Stimulated activated CD4-positive, alpha-beta T cell treated with anti-CD3 and anti-CD28 coated beads, Interleukin-4, amount 100 ng/mL, for 4 hours (primary cell): ENCODE data around the gene HOXB5.
A peak's percentile ranks its signal among the peaks of the same experiment; 100 is the strongest.

ENCODE experiments used
- DNase-seq, 2 experiments: peaks; one replicate each; pipeline ENCODE4 v3.0.0-alpha.2; 2020

The HOXB5 gene

DNA sequence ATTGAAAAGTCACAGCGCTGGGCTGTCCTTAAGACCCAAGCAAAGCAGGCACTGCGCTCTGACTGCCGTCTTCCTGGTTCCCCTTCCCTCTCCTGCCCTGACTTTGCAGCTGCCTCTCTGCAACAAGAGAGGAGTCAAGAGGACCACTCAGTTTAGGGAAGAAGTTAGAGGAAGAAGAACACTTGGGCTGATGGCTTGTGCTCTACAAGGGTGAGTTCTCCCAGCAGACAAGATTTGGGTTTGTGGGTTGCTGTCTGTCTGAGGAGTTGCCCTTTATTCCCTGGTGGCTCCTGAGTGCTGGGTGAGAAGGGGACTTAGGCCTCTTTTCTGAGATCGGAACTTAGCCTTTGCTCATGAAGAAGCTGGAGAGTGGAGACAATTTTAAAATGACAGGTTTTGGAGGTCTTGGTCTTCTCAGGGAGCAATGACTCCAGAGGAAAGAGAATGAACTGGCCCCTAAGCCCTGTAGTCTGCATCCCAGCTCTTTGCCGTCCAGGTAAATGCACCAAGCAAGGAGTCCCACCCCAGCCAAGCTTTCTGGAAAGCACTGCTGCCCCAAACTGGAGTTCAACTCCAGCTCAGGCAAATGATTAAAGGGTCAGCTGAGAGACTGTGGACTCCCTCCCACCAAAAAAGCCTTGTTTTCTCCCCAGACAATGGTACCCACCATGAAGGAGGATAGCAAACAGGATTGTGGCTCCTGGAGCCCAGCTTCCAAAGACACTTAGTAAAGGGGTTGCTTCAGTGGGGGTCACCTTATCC, 35.3 kb upstream of the HOXB5 start:
- DNase-seq, result no peak

DNA sequence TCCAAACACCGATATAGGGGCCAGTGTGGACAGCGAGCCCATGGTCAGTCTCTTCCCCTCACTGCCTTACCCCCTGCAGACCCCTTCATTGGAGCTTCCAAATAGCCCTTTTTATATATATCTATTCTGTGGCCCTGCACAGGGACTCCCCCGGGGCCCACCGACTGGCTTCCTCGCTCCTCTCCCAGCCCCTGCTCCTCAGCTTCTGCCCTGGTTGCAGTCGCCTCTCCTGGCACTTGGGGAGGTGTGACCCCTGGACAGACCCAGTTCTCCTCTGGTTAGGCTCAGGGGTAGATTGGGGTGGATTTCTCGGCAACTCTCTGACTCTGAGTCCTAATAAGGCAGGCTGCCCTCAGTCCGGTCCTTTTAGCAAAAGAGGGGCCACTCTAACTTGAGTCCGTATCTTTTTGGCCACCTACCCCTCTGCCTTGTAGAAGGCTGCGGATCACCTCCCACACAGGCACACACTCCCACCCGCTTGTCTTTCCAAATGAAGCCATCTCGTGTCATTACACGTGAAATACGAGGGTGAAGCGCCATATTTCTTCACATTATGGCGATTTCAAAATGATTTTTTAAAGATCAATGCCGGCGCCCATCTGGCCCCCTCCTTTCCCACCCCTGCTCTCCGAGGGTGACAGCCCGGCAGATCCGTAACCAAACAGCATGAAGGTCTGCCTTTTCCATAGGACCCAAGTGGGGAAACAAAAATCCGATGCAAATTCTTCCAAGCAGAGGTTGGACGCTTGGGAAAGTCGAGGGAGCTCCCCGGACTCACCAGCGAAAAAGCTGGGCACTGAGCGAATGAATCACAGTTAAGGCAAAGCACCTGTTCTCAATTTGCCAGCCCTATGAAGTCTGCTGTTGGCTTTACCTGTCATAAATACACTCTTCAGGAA, 34.3 kb upstream of the HOXB5 start:
- DNase-seq, result no peak

DNA sequence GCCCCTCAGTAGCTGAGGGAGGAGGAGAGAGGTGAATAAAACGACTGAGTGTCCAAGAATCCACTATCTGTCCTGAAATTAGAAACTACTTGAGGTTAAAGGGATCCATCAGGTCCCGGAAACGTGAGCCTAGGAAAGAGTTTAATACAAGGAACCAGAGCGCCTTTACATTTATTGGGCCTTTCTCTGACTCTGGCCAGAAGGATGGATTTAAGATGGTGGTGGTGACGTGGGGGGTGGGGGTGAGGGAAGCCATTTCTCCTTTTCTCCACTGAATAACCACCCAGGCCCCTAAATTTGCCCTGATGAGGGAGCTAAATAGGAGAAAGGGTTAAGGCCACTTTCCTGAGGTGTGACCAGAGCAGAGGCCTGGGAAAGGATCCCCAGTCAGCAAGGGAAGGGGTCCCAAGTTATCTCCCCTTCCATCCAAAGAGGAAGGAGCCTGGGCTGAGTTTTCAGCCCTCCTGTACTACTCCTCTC, 33.6 kb upstream of the HOXB5 start:
- no peak for DNase-seq

DNA sequence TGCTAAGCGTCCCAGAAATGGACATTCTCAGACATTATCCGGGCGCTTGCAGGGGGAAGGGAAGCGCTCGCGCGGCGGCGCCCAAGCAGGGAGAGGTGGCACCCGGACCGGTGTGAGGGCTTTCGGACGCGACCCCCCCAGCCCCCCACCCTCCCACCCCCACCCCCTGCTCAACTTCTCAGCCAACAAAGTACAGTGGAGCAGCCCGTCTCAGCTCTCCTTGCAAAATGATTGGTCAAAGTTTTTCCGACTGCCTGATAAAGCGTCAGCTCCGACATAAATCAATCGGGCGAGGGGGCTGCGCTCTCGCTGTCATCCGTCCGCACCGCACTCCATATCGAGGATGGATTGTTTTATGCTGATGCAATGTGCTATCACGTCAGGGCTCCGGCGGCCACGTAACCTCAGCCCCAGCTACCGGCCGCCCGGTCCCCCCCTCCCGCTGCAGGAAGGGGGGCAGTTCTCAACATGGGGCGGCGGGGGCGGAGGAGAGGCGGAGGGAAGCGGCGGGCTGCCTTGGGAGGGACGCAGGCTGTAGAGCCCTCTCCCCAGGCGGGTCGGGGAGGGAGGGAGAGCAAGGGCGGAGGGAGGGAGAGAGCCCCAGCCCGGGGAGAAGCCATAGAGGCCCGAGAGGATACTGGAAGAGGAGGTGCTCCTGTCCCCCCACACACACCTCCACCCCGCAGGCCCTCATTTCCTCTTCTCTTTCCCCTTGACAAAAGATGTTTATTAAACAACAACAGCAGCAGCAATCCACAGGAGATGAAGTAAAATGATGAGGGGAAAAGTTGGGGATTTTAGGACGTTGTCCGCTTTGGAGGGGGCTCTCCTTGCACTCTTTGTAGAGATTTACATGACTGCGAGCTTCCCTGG, 32.9 kb upstream of the HOXB5 start, which contains the start of gene HOXB9:
Gene HOXB9 (minus strand): TSS at position 114 of the 873 bp plus-strand sequence. CDS start 89 bp downstream, at position 25.
- DNase-seq, result peak; percentile 59 to 70

DNA sequence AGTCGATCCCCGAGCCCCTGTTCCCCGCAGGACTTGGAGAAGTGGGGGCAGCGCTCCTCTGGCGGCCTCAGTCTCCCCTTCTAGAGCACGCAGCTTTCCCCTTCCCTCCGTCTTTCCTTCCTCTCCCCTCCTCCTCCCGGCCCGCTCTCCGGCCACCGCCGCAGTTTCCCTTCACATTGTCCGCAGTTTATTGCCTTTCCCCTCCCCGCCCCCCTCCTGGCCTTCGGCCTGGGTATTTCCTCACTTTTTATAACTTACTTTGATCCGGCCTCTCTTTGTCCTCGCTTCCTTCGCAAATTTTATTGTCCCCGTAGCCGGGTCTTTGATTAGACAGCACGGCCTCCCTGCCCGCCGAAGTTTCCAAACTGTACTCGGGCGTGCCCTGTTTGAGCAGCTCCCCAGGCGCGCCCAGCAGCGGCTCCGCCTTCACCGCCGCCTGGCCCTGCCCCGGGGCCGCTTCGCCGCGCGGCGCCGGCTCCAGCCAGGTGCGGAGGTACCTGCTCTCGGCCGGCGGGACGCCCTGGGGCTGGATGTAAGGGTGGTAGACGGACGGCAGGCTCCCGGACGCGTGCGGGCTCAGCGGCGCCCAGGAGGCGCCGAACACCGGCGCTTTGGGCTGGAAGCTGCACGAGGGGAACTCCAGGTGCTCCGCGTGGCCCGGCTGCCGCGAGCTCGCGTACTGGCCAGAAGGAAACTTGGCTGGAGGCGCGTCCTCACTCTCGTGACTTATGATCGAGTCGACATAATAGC, 32.1 kb upstream of the HOXB5 start:
- peak; percentile 40 to 53 for DNase-seq

DNA sequence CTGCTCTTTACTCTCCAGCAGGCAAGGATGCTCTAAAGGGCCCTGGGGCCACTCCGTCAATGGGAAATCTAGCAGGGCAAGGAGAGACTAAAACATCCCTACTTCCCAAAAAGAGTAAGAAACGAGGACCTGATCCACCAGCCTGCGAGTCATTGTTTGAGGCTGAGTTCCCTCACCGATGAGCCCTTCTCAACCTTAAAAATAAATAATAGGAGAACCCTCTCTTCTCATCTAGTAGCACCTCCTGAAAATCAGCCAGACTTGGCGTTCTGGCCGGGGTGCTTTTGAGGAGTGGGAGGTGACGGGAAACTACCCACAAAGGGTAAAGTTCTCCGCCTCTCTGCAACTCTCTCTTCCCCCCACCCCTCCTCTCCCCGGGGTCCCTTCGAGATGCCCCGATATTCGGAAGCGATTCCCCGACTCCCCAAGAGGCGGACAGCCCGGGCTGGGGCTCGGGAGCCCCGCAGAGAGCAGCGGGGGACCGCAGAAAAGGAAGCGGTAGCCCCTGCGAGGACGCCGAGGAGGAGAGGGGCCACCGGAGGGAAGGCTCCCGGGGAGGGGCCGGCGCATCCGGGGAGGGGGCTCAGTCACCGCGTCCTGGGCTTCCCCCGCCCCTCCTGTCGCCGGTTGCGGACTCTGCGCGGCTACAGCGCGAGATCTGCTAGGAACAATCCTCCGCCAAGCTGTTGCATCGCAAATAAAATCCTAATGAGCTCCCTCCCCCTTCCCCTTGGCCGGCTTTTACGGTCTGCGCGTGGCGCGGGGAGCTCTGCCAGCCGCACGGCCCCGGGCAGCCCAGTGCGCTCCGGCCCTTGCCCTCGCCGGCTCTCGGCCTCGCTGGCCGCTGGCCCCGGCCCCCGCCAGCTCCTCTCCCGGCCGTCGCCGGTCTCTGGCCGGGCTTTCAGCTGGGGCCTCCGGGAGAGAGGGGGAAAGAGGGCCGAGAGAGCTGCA, 31.2 kb upstream of the HOXB5 start:
- DNase-seq, result no peak

DNA sequence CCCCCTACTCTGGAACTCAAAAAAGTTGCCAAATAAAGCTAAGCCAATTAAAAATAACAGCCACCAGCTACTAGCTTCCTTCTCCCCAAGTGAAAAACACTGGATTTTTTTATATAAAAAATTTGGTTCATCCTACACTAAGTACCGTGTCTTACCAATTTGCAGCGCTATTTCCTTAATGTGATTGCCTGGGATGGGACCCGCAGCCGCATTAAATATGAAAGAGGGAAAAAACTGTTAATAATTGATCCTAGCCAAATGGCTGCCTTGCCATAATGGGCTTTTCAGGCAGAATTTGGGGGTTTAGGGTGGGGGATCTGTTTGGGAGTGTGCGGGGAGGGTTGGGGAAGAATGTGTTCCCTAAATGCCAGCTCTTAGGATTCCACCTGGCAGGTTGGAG, 30.5 kb upstream of the HOXB5 start:
- DNase-seq, result no peak

DNA sequence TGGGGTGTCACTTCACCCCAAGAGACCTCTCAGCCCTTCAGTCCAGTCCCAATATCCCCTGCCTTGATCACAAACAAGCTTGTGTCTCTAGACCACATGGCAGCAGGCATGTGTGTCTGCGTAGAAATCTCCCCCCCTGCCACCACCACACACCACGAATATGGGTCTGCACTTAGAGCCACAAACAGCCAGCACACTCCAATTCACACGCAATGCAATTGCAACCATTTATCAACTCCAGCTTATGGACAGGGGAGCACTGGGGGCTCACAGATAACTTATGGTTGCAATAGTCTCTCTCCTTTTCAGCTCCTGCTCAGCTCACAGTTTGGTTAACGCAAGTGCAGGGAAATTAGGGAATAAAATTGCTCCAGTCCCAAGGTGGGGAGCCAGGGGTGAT, 30.0 kb upstream of the HOXB5 start:
- DNase-seq, result no peak

DNA sequence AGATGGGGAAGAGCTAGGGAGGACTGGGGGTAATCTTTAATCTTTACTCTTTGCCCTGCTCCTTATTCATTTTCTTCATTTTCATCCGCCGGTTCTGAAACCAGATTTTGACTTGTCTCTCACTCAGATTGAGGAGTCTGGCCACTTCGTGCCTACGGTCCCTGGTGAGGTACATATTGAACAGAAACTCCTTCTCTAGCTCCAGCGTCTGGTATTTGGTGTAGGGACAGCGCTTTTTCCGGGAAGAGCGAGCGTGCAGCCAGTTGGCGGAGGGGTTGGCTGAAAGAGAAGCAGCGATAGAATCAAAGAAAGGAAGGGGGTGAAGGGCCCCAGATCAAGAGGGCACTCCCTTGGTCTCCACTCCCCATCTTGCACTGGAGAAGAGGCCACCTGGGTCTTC, 29.3 kb upstream of the HOXB5 start:
- DNase-seq, result no peak

DNA sequence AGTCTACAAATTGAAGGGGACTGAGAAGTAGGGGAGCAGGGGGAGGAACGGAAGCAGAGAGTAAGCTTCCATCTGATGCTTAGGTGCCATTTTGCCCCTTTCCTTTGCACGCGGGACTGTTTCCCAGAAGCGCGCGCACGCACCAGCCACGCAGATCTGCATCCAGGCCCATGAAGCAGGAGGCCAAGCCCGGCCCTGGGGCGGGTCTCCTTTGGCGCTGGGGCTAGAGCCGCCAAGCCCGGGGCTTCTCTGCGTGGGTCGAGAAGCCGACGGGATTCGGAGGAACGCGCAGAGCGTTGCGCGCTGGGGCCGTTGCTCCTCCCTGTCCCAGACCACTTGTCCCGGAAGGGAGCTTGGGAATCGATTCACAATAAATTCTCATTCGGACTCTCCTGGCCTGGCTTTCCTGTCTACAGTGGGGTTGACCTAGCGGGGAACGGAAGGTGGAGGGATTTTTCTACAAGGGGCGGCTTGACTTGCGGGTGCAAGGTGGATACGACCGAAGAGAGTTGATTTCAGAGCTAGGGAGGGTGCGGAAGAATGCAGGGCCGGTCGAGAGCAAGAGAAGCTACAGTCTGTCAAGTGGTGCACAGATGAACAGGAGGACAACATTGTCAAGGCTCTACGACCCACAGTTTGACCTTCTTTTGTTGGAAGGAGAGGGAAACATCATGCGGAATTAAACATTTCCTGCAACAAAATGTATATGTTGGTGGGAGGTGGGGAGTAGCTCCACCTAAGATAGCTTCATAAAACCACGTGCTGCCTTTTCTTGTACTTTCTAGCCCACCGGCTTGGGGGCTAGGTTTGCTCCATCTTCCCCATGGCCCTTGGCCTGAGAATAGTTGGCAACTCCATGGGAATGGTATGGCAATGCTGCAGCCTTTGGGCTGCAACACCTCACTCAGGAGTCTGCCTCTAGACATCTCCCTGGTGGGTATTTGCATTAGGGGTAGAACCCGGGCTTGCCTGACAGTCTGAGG, 28.1 kb upstream of the HOXB5 start:
- DNase-seq, result no peak

DNA sequence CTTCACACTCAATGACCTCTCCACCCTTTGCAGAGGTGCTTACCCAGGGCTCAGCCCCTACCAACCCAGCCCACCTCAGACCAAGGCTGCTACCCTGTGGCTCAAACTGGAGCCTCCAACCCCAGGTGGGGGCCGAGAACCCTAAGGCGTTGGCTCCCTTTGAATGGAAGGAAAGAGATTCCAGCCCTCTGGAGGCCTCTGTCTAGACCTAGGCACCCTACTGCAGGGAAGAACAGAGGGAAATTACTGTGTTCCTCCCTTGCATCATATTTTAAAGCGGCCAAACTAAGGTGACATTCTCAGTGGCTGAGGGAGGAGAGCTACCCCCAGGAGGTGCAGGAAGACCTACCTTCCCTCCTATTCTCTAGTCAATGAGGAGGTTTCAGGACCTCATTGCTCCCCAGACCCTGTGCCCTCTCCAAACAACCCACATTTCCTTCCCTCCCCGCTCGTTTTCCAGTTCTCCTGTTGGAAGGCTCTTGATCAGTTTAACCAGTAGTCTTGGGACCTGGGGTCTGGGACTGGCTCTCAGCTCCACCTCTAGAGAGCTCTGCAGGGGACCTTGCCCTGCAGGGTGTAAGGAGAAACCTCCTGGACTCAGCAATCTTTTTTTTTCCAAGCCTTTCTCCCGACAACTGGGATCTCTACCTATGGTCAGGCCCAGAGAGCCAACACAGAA, 27.0 kb upstream of the HOXB5 start:
- no peak for DNase-seq

DNA sequence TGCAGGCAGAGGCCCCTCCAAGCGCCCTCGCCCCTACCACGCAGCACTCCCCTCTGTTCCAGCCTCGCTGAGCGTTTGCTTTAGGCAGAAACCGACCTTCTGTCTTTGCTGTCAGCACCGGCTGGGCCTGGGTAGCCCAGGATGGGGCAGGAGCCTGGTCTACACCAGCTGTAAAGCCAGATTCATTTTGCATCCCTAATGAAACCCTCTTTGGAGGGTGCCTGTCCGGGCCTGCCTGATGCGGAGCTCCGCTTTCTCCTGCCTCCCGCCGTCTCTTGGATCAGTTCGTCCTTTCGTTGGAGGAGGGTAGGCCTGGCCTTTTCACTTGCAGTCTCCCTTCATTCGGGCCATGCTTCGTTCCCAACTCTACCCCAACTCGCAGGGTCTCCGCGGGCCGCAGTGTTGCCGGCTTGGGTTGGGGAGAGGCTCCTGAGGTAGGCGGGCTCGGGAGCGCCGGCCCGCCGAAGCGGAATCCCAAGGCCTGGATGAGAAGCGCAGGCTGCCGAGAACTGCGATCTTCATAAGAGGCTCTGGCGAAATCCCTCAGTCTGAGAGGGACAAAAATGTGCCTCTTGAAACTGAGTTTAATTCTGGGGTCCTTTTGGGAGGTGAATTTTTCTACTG, 26.4 kb upstream of the HOXB5 start:
- DNase-seq, result no peak

DNA sequence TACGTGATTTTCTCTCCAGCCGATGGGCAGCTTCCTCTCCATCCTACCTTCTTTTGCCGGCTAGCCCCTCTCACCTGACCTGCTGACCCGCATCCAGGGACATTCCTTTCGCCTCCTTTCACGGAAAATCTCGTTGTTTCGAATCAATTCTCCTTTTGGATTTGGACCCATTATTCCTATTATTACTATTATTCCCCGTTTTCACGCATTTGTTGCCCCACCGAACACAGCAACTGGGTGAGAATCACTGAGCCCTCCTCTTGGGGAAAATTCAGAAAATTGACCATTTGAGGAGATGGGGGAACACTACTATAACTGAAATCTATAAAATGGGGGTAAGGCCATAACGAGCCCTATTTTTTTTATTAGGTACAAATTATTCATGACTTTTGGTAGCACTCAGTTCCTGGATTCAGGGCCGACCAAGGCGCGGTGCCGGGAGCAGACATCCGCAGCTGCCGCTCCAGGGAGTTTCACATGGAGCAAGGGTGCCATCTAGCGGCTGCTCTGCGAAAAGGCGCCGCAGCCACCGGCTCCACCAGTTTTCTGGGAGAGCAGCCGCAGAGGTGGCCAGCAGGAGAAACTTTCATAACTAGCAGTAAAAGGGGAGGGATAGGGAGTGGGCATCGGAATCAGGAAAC, 24.8 kb upstream of the HOXB5 start:
- peak; percentile 73 to 84 for DNase-seq

DNA sequence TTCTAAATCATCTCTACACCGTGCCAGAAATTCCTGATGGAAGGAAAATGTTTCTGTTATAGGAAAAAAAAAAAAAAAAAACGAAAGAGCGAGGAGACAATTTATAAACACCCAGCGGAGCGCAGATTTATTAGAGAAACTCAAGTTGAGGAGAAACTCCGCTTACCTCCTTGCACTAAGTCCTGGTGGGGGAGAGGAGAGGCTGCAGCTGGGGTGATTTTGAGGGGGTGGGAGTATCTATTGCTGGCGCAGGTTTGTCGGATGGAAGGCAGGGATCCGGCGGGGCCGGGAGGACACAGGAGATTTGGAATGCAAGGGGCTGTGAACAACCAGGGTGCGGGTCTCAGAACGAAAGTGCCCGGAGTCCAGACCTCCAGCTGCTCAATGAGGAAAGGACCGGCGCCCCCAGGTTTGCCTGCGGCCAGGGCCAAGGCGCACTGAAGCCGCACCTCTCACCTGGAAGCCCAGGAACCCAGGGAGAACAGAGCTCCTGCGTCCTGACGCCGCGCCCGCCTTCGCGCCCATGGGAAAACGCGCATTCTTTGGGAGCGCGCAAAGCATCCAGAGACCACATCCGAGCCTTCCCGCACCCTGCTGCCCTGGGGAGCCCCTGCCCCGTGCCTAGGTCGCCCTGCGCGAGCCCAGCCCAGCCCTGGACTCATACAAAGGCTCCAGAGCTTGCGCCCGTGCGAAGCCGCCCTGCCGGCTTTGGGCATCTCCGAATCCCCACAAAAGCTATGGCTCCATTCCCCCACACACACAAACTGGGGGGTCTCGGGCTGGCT, 24.1 kb upstream of the HOXB5 start:
- no peak for DNase-seq

DNA sequence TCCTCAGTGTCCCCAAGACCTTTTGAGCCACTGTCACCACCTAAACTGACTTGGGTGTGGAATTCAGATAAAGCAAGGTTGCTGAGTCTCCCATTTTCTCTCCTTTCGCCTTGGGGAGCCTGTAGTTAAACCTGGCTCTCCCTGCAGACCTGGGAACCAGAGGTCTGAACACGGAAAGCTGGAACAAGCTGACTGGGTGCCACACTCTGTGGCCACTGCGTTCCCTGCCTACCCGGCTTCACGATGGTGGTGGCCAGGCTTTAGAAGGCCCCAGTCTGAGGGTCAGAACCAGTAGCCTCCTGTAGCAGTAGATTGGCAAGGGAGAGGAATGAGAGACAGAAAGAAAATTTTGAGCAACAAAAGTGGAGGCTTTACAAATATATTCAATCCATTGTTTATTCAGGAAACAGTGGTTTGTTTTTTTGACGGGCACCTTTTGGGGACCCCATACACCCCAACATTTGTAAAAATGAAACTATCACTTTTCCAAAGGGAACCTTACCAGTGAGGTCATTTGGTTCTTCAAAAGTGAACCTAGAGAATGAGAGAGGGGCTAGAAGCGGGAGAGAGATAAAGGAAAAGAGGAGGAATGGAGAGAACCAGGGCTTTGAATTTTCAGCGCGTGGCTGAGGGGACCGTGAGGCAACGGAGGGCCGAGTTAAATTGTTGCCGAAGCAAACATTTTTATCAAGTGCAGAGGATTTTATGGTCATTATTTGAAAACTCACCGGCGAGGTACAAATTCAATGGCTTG, 23.3 kb upstream of the HOXB5 start:
- DNase-seq, result no peak

DNA sequence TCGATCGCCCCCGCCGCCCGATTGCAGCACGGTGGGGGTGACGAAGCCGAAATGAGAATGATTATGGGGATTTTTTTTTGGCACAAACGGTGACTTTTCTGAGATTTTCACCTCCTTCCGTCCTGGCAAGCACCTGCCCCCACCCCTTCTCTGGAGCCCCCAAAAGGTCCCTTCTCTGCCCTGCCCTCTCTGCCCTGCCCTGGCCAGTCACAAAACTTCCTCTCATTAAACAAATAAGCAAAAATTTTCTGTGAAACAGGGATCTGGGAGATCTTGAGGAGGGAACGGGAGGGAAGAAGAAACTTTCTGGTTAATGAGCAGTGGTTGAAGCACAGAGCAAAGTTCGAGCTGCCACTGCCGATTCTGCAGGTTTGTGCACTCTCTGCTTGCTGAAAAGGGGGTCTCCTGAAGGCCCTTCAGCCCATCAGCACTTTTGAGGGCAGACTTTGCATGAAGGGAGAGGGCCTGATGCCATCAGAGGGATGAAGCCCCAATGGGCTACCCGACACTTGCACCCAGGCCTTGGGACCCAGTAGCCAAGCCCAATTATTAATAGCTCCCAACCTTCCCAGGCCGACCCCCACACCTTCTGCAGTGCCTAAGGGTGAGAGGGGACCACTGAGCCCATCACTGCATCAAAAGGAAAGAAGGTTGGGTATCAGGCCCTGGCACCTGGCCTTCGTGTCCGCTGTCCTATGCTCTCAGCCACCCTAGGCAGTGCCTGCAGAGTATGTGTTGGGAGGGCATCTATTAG, 22.6 kb upstream of the HOXB5 start:
- no peak for DNase-seq
